Adrenal gland (tissue), 12 donors: ENCODE results near the gene SCARB1. TPM values are rescaled to one million over a fixed set of nuclear protein-coding genes. Genes with fewer than 3 reads are reported as not detected.
A peak's percentile ranks its signal among the peaks of the same experiment; 100 is the strongest.

Experiments used
- DNase-seq, 7 donors: peaks; one replicate each; pipeline ENCODE4 v3.0.0-alpha.2; 2019 to 2020
- H3K27ac ChIP-seq, 5 donors: fragments of 200-600 bp; sonication (generic) in 4 of 5; 1 replicate in 3 of 5; 2 replicates in 2 of 5; pipeline versions ENCODE4 v1.5.1 to v1.8.0; 2016 to 2020; ENCODE audit warnings: mild to moderate bottlenecking in 1 of 5
- H3K27me3 ChIP-seq: fragments of 200-600 bp; 2 replicates; pipeline ENCODE4 v1.8.0; 2021
- H3K36me3 ChIP-seq, 2 donors: fragments of 200-600 bp; replicated peaks in 1 of 2; 1 replicate in 1 of 2; 2 replicates in 1 of 2; pipeline versions ENCODE4 v1.5.1 to v1.8.0; 2018 to 2022
- H3K4me1 ChIP-seq, 2 donors: fragments of 200-600 bp; replicated peaks in 1 of 2; 1 replicate in 1 of 2; 2 replicates in 1 of 2; pipeline versions ENCODE4 v1.5.1 to v1.8.0; 2018 to 2021
- H3K4me3 ChIP-seq, 4 donors: fragments of 200-600 bp; sonication (generic) in 3 of 4; one replicate each; pipeline ENCODE4 v1.5.1; 2016 to 2018
- H3K9me3 ChIP-seq, 3 donors: fragments of 200-600 bp; sonication (generic) in 1 of 3; replicated peaks in 1 of 3; 1 replicate in 2 of 3; 2 replicates in 1 of 3; pipeline versions ENCODE4 v1.5.1 to v1.8.0; 2016 to 2021
- POLR2A ChIP-seq, 2 donors: fragments of 450-650 bp; IDR thresholded peaks; one replicate each; pipeline ENCODE4 v1.6.1; 2017; ENCODE audit warnings: antibody characterized with exemption in 2 of 2, mild to moderate bottlenecking in 2 of 2, moderate library complexity in 1 of 2
- WGBS, 4 donors: extraction: QIAGEN DNeasy Blood & Tissue Kit in 2 of 4; methylation state at CpG; one replicate each; pipeline versions ENCODE4 v1.1.5 to v1.1.7; 2013 to 2017; 5-methylcytosine and 5-hydroxymethylcytosine counted together
- intact Hi-C, 2 donors: fragments of 100-400 bp; cut with DNase I; formaldehyde crosslinking; loops; one replicate each; pipeline versions ENCODE4 v1.14.1 to v1.15.0; 2022 to 2023
- polyA plus RNA-seq, 3 donors: library from polyadenylated mRNA; stranded (reverse); fragments of 200-250 nt in 2 of 3; fragments of 350-450 nt in 1 of 3; fragmentation: Illumina TruSeq in 1 of 3; extraction: RNeasy Lipid Tissue Mini Kit (QIAGEN cat#74804) in 1 of 3; gene quantifications; one replicate each; pipeline ENCODE4 v1.2.3, GENCODE V29; 2013 to 2014
- total RNA-seq, 9 donors: library from RNA; depleted of rRNA in 4 of 9; stranded (reverse); fragments of >200 nt in 4 of 9; fragments of 120-200 nt in 1 of 9; fragmentation: NEBNext Ultra II Directional in 1 of 9; extraction: Animal tissue kit (Norgen Biotek cat#: 25700) in 1 of 9; gene quantifications; one replicate each; pipeline versions ENCODE4 v1.1.0 to v1.2.4, GENCODE V29; 2013 to 2023
- TF ChIP-seq, protein P1 (sequence below), 6 experiments: fragments of 450-650 bp in 4 of 6; fragments of 200-600 bp in 2 of 6; sonication (generic) in 1 of 6; IDR thresholded peaks; 1 replicate in 5 of 6; 2 replicates in 1 of 6; pipeline versions ENCODE4 v1.5.1 to v1.8.0; 2016 to 2021; ENCODE audit warnings: antibody characterized with exemption in 6 of 6, mild to moderate bottlenecking in 2 of 6, moderate library complexity in 1 of 6
- donor health status: healthy with polysubstance abuse.
- donor health status: Bipolar disorder and iron deficiency.
- donor health status: DM: yes; HTN: yes; CAD: no.
- donor health status: DM: no; HTN: no; CAD: no.
- donor health status: DM: no; HTN: no; CAD: no.
- donor health status: DM: yes; HTN: yes; CAD: no.

Gene SCARB1
- total and polyA plus RNA-seq, 12 donors: 213 to 8,580 (median 1,325) TPM

DNA sequence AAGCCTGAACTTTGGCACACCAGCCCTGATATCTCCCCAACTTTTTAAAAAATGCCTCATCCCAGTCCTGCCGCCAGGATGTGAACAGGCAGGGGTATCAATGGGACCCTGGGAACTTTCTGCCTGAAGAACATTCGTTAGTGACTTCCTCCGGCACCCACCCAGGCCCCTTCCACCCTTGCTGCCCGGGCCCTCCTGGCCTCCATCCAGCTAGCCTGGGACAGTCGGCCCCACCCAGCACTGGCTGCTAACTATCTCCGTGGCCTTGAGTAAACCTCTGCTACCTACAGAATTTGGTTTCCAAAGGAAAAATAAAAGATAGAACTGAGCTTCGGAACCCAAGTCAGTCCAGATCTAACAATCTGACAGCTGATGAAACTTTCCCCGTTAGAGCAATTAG lies 14.3 kb downstream of the SCARB1 start:
- DNase-seq: peak in 3 of 7 donors; percentile 56 to 70 (median 65)
- intact Hi-C loops: no loop called here
- no peaks in the 10 kb centered on the region for H3K27me3 ChIP-seq
- H3K9me3 ChIP-seq: no peaks in the 10 kb centered on the region
- peak overlapping the region; percentile 55 to 93 (median 80) for H3K27ac ChIP-seq
- H3K4me3 ChIP-seq: no peak overlapping the region
- no peaks in the 10 kb centered on the region for H3K36me3 ChIP-seq
- peaks cover 68 to 85% of the 10 kb centered on the region in 2 donors for H3K4me1 ChIP-seq
- 28 to 43% (median 33%) methylated on average over 5 to 8 of the region's 8 CpGs for WGBS, 4 donors
- TF ChIP-seq, protein P1, sequence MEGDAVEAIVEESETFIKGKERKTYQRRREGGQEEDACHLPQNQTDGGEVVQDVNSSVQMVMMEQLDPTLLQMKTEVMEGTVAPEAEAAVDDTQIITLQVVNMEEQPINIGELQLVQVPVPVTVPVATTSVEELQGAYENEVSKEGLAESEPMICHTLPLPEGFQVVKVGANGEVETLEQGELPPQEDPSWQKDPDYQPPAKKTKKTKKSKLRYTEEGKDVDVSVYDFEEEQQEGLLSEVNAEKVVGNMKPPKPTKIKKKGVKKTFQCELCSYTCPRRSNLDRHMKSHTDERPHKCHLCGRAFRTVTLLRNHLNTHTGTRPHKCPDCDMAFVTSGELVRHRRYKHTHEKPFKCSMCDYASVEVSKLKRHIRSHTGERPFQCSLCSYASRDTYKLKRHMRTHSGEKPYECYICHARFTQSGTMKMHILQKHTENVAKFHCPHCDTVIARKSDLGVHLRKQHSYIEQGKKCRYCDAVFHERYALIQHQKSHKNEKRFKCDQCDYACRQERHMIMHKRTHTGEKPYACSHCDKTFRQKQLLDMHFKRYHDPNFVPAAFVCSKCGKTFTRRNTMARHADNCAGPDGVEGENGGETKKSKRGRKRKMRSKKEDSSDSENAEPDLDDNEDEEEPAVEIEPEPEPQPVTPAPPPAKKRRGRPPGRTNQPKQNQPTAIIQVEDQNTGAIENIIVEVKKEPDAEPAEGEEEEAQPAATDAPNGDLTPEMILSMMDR (IDR thresholded peaks at IDR 0.05): no peak
- no peak for TF ChIP-seq POLR2A (IDR thresholded peaks at IDR 0.05)

GRCh38 chr12:124848621-124849380 lies 14.9 kb downstream of the SCARB1 start:
- Histone ChIP-seq H3K4me3 (no peak overlapping the region), H3K36me3 (no peaks in the 10 kb centered on the region), H3K4me1 (peaks cover 62 to 84% of the 10 kb centered on the region in 2 donors), H3K27me3 (no peaks in the 10 kb centered on the region), H3K27ac (peak overlapping the region; percentile 48 to 93 (median 80)), H3K9me3 (no peaks in the 10 kb centered on the region)
- TF ChIP-seq POLR2A (IDR thresholded peaks at IDR 0.05): no peak
- TF ChIP-seq, protein P1 (IDR thresholded peaks at IDR 0.05): no peak
- intact Hi-C loops: no loop called here
- WGBS, 4 donors: 58 to 72% (median 64%) methylated on average over 12 to 17 of the region's 17 CpGs
- DNase-seq: peak in 1 of 7 donors; percentile 30

DNA sequence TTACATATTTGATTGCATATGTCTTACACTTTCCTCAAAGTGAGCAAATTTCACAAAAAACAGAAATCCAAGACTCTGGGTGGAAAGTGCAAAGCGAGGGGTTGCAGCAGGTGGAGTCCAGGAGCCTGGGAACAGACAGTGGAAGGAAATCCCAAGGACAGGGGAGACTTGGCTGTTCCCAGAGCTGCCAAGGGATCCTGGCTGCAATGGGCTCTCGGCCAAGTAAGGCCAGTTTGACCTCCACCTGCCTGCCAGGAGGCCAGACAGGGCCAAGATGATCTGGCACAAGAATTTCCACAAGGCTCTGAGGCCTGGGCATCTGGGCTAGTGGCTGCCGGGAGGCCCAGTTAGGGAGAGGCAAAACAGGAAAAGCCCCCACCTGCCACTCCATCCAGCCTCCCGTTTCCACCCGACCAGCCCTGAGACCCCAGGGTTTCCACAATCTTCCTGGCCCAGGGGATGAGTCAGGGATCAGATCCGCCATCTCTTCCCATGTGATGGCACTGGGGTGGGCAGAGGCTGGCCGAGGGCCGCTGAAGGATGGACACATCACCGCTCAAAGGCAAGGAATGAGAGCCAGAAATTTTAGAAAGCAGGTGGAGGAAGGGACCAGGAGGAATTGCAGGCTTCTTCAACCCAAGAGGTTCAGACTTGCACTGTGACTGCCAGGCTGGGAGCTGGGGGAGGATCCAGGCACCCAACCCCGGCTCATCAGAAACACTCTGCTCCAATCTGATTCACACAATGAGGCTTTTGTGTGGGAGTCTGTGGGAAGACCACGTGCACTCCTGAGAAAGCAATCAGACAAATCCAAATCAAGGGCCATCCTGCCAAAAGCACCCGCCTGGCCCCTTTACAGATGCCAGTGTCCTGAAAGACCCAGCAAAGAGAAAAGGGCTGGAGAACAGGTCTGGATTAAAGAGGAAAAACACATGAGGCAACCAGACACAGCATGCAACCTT lies 16.3 kb downstream of the SCARB1 start:
- TF ChIP-seq, protein P1 (IDR thresholded peaks at IDR 0.05): no peak
- peak in 1 of 2 donors; percentile 32 for TF ChIP-seq POLR2A (IDR thresholded peaks at IDR 0.05)
- DNase-seq: peak; percentile 80 to 91 (median 85)
- Histone ChIP-seq H3K4me3 (no peak overlapping the region), H3K27me3 (no peaks in the 10 kb centered on the region), H3K9me3 (no peaks in the 10 kb centered on the region), H3K4me1 (peaks cover 62 to 84% of the 10 kb centered on the region in 2 donors), H3K36me3 (no peaks in the 10 kb centered on the region), H3K27ac (peak overlapping the region; percentile 48 to 93 (median 80))
- intact Hi-C loops: no loop called here
- WGBS, 4 donors: 37 to 45% (median 42%) methylated on average over 7 to 12 of the region's 12 CpGs
